HG03342 (cell line): Measurements from ENCODE around the gene NTN4.
A peak's percentile ranks its signal among the peaks of the same experiment; 100 is the strongest.
"Not testable (repeated sequence)": the region's sequence is repeated elsewhere in the genome, so short reads cannot be mapped to it uniquely, and the experiment has no call there.

Experiments
- ATAC-seq: cut with Tn5 transposase; IDR thresholded peaks from one replicate; pipeline ENCODE4 v1.9.1; 2021; ENCODE audit warnings: mild to moderate bottlenecking, moderate library complexity; ENCODE audit not compliant: unreplicated experiment

NTN4 gene

GRCh38 chr12:95756362-95756761 is 34.2 kb downstream of the NTN4 start:
- ATAC-seq = no peak

GRCh38 chr12:95755261-95755865 is 35.2 kb downstream of the NTN4 start:
- no peak for ATAC-seq

DNA sequence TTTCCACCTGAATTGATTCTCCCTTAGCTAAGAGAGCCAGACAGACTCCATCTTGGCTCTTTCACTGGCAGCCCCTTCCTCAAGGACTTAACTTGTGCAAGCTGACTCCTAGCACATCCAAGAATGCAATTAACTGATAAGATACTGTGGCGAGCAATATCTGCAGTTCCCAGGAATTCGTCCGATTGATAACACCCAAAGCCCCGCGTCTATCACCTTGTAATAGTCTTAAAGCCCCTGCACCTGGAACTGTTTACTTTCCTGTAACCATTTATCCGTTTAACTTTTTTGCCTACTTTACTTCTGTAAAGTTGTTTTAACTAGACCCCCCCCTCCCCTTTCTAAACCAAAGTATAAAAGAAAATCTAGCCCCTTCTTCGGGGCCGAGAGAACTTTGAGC is 44.5 kb downstream of the NTN4 start:
- not testable (repeated sequence) for ATAC-seq

- ATAC-seq = no peak
These were observed 48.0 kb downstream of the NTN4 start for GRCh38 chr12:95742586-95742985.

- ATAC-seq = no peak
These were observed 48.9 kb downstream of the NTN4 start for GRCh38 chr12:95741635-95742034.

- ATAC-seq = no peak
These were observed 49.8 kb downstream of the NTN4 start for GRCh38 chr12:95740751-95741150.

DNA sequence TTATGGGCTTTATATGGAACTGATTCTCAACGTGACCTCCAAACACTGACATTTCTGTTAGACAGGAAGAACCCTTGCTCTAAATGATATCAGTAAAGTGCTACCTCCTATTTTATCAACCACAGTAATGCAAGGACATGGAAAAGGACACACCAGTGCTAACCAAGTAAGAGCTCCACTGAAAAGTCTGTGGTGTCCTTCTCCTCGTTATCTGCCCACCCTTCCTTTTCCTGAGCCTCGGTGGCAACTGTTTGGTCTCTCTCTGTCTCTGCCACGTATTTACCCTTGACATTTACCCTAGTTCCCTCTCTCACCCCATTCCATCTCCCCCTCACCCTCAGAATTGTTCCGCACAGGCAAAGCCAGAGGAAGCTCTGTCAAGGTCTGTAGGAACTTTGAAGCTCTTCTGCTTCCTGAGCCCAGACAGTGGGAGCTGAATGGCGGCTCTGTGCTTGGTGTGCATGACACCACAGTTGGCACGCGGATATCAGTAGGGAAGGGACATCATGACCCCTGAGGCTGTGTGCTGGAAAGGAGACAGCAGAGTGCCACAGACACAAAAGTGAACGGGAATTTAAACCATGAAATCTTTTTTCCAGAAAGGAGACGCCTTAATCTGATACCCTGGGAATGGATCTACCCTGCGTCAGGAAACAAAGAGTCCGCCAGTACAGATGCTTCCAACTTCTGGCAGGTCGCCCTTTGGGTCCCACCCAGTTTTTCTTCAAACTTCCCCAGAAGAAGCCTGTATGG is 50.8 kb downstream of the NTN4 start:
- no peak for ATAC-seq

GRCh38 chr12:95738024-95738611 is 52.4 kb downstream of the NTN4 start:
- no peak for ATAC-seq

DNA sequence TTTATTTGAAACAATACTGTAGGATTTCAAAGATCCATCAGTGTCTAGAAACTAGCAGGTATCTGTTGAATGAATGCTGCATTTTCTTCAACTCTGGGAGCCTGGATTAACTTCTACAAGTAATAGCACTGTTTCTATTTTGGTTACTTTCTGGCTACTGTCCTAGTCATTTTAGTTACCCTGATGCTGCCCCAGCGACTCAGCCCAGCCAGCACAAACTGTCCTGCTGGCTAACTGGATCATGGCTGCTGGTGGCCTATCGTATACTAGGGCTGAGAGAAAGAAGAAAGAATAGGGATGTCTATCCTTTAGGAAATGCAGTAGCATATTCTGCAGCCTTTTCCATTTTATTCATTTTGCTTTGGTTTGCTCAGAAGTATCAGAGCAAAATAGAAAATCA is 53.9 kb downstream of the NTN4 start:
- no peak for ATAC-seq

DNA sequence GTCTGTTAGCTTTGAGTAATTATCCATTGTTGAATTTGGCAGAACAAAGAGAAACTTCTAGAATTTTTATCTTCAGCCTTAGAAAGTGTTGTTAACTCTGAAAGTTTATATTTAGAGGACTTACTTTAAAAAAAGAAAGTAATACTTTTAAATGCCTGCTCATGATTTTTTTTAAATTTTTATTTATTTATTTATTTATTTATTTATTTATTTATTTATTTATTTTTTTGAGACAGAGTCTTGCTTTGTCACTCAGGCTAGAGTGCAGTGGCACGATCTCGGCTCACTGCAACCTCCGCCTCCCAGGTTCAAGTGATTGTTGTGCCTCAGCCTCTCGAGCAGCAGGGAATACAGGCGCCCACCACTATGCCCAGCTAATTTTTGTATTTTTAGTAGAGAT is 54.8 kb downstream of the NTN4 start:
- ATAC-seq = not testable (repeated sequence)

- ATAC-seq = no peak
These were observed 57.3 kb downstream of the NTN4 start for GRCh38 chr12:95733141-95733825.

DNA sequence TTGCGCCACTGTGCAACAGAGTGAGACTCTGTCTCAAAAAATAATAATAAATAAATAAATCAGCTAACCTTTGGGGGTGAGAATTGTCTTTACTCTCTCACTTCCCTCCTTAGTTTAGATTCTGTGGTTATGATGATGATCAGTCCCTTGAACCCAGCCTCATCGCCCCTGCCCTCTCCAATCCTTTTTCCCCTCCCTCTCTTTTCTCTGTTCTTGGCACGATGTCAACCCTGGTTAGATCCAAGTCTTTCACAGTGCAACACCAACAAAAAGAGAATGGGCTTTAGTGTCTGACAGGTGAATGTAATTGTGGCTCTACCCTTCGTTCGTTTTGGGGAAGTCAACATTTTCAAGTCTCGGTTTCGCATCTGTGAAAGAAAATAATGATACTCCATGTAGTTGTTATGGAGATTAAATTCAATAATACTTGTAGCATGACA is 59.0 kb downstream of the NTN4 start:
- ATAC-seq = peak; percentile 89

GRCh38 chr12:95730457-95730856 is 60.1 kb downstream of the NTN4 start:
- ATAC-seq = no peak

- ATAC-seq = no peak
These were observed 63.7 kb downstream of the NTN4 start for GRCh38 chr12:95726903-95727302.

DNA sequence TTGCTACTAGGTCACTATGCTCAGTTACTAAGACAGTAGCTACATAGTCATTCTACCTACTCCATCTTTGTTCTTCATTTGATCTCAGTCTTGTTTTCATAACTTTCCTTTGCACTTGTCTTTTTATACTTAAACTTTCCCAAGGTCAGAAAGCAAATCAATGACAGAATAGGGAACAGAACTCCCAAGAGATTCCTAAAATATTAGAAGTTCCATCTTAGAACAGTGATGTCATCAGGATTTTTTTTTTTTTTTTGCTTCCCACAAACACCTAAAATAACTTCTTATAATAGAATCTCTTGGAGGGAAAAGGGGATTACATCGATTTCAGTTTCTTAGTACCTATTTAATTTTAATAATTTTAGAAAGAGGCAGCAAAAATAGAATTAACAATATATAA is 65.8 kb downstream of the NTN4 start:
- ATAC-seq = no peak

- ATAC-seq = no peak
These were observed 66.7 kb downstream of the NTN4 start for GRCh38 chr12:95723693-95724384.

- no peak for ATAC-seq
These were observed 69.2 kb downstream of the NTN4 start for GRCh38 chr12:95721320-95721719.

DNA sequence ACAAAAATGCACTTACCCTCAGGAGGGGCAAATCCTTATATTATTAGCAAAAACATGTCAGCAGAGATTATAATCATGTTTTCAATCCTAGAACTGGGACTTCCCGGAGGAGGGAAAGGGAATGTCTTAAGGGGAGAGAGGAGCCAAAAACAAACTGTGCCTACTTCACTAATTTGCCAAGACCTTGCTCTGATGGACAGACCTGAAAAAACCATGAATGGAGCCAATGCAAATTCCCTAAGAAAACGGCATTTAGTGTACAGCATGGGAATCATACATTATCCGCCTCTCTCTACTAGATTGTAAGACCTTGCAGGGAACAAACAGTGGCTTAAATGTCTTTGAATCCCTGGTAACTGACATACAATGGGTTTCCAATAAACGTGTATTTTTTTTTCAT is 70.4 kb downstream of the NTN4 start:
- no peak for ATAC-seq

DNA sequence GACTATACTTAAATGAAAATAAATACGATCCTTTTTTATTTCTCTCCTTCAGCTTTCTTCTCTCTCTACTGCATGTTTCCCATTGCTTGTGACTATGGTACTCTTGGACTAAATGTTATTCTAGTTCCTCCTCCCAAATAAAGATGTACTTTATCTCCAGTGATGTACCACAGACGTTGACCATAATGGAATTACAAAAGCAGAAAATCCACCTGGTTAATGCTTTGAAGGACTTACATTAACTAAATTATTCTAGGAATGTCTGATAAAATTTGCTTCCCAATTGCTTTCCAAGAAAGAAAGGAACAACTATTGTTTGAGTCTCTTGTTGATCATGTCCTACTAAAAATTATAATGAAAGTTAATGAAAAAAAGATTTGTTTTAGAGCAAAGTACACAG is 71.8 kb downstream of the NTN4 start:
- ATAC-seq = no peak

- no peak for ATAC-seq
These were observed 72.5 kb downstream of the NTN4 start for GRCh38 chr12:95718006-95718431.

DNA sequence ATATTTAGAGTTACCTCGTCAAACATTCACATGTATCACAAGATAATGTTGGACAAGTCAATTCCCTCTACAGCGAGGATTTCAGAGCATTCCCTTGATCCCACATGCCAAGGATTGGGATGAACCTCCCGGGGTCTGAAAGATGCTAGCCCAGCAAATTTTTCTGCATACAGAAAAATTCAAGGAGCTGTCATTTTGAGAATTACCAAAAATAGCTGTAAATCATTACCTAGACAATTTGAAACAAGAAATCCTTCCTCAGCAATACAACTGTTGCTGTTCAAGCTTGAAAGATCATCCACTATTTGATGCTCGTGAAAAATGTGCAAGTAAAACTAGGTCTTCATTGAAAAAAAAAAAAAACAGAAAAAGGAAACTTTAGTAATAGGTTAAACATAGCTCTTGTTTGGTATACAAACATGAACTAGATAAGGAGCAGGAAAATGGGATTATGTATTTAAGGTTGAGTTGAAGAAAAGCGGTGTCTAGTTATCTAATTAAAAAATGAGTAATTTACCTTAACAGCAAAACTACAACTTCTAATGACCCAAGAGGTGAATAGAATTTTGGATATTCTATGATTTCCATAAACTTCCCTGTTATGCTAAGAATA is 73.1 kb downstream of the NTN4 start:
- ATAC-seq = no peak
